Omental fat pad (tissue), 4 donors: Measurements from ENCODE around the gene EPAS1. TPM values are rescaled to one million over a fixed set of nuclear protein-coding genes. Genes with fewer than 3 reads are reported as not detected.

Source experiments
- ATAC-seq: fragments of 150-250 bp; one replicate; pipeline ENCODE4 v1.9.1; 2016; ENCODE audit warnings: mild to moderate bottlenecking, moderate library complexity; ENCODE audit not compliant: low FRiP score
- DNase-seq: peaks from one replicate; pipeline ENCODE4 v3.0.0-alpha.2; 2019; ENCODE audit warnings: low spot score
- CTCF ChIP-seq, 3 donors: fragments of 450-650 bp; IDR thresholded peaks; one replicate each; pipeline ENCODE4 v1.5.1; 2016 to 2017; ENCODE audit warnings: antibody characterized with exemption in 3 of 3, mild to moderate bottlenecking in 3 of 3, moderate library complexity in 2 of 3
- total RNA-seq, 4 donors: library from RNA; depleted of rRNA; stranded (reverse); fragments of >200 nt; gene quantifications; one replicate each; pipeline ENCODE4 v1.1.0, GENCODE V29; 2016

EPAS1 gene
- total RNA-seq, 4 donors from 2014 or later, result 292 to 980 (median 435) TPM

GRCh38 chr2:46400016-46400415 is 102.8 kb downstream of the EPAS1 start:
- no peak for ATAC-seq
- DNase-seq, result no peak
- no peak for TF ChIP-seq CTCF (IDR thresholded peaks at IDR 0.05)

GRCh38 chr2:46402874-46403273 is 105.7 kb downstream of the EPAS1 start:
- DNase-seq, result no peak
- TF ChIP-seq CTCF (IDR thresholded peaks at IDR 0.05), result no peak
- ATAC-seq, result no peak

- ATAC-seq (no peak), DNase-seq (no peak)
- no peak for TF ChIP-seq CTCF (IDR thresholded peaks at IDR 0.05)
Measured at GRCh38 chr2:46404181-46404759, 107.1 kb downstream of the EPAS1 start.

GRCh38 chr2:46407852-46408455 is 110.7 kb downstream of the EPAS1 start:
- TF ChIP-seq CTCF (IDR thresholded peaks at IDR 0.05), result no peak
- DNase-seq (no peak), ATAC-seq (no peak)

GRCh38 chr2:46409756-46410155 is 112.5 kb downstream of the EPAS1 start:
- no peak for ATAC-seq
- no peak for TF ChIP-seq CTCF (IDR thresholded peaks at IDR 0.05)
- no peak for DNase-seq

- no peak for DNase-seq
- TF ChIP-seq CTCF (IDR thresholded peaks at IDR 0.05), result no peak
- no peak for ATAC-seq
Measured at GRCh38 chr2:46410273-46411244, 113.4 kb downstream of the EPAS1 start.
